NCI-H2227 (cell line): ENCODE results near the gene MRPL20.
A peak's percentile ranks its signal among the peaks of the same experiment; 100 is the strongest.
"Not testable (repeated sequence)": the region's sequence is repeated elsewhere in the genome, so short reads cannot be mapped to it uniquely, and the experiment has no call there.

Experiments
- DNase-seq: peaks from one replicate; lab custom pipeline; 2025; ENCODE audit not compliant: unreplicated experiment; lab: John Stamatoyannopoulos, UW

The MRPL20 gene

GRCh38 chr1:1388078-1388472 is 19.0 kb downstream of the MRPL20 start:
- no peak for DNase-seq

- DNase-seq, result no peak
These were observed 19.7 kb downstream of the MRPL20 start for GRCh38 chr1:1387098-1388077.

GRCh38 chr1:1385931-1386330 is 21.2 kb downstream of the MRPL20 start:
- no peak for DNase-seq

GRCh38 chr1:1385339-1385738 is 21.8 kb downstream of the MRPL20 start:
- not testable (repeated sequence) for DNase-seq

- DNase-seq, result no peak
These were observed 25.8 kb downstream of the MRPL20 start for GRCh38 chr1:1381294-1381693.

- DNase-seq, result no peak
These were observed 26.2 kb downstream of the MRPL20 start for GRCh38 chr1:1380860-1381259.

GRCh38 chr1:1377540-1378205 is 29.4 kb downstream of the MRPL20 start:
- no peak for DNase-seq

GRCh38 chr1:1376551-1377226 is 30.4 kb downstream of the MRPL20 start:
- no peak for DNase-seq

GRCh38 chr1:1374929-1375662 is 32.0 kb downstream of the MRPL20 start, which contains the start of gene AURKAIP1:
Gene AURKAIP1, minus strand, starts transcription at chr1:1375207. Its CDS starts 451 bp downstream, at chr1:1374756.
- peak; percentile 100 for DNase-seq

GRCh38 chr1:1374589-1374928 is 32.5 kb downstream of the MRPL20 start:
- DNase-seq, result no peak

- no peak for DNase-seq
These were observed 33.1 kb downstream of the MRPL20 start for GRCh38 chr1:1373815-1374588.

- no peak for DNase-seq
These were observed 33.9 kb downstream of the MRPL20 start for GRCh38 chr1:1373051-1373814.

GRCh38 chr1:1371746-1372711 is 35.1 kb downstream of the MRPL20 start:
- peak; percentile 74 for DNase-seq

- no peak for DNase-seq
These were observed 35.7 kb downstream of the MRPL20 start for GRCh38 chr1:1371364-1371745.

GRCh38 chr1:1370771-1371300 is 36.3 kb downstream of the MRPL20 start:
- no peak for DNase-seq

- not testable (repeated sequence) for DNase-seq
These were observed 37.0 kb downstream of the MRPL20 start for GRCh38 chr1:1370094-1370493.

- DNase-seq, result no peak
These were observed 39.8 kb downstream of the MRPL20 start for GRCh38 chr1:1367315-1367714.

- DNase-seq, result no peak
These were observed 40.4 kb downstream of the MRPL20 start for GRCh38 chr1:1366699-1367066.
